Ureter (tissue), 1 donor: ENCODE results near the gene MTMR12. TPM values are rescaled to one million over a fixed set of nuclear protein-coding genes. Genes with fewer than 3 reads are reported as not detected.

ENCODE experiments used
- DNase-seq: peaks from one replicate; pipeline ENCODE4 v3.0.0-alpha.2; 2020; ENCODE audit warnings: low spot score
- total RNA-seq: library from RNA; stranded (reverse); gene quantifications from one replicate; pipeline ENCODE4 v1.2.4, GENCODE V29; 2023
- donor health status: DM: yes; HTN: yes; CAD: no.

The MTMR12 gene
- total RNA-seq = 33.4 TPM

DNA sequence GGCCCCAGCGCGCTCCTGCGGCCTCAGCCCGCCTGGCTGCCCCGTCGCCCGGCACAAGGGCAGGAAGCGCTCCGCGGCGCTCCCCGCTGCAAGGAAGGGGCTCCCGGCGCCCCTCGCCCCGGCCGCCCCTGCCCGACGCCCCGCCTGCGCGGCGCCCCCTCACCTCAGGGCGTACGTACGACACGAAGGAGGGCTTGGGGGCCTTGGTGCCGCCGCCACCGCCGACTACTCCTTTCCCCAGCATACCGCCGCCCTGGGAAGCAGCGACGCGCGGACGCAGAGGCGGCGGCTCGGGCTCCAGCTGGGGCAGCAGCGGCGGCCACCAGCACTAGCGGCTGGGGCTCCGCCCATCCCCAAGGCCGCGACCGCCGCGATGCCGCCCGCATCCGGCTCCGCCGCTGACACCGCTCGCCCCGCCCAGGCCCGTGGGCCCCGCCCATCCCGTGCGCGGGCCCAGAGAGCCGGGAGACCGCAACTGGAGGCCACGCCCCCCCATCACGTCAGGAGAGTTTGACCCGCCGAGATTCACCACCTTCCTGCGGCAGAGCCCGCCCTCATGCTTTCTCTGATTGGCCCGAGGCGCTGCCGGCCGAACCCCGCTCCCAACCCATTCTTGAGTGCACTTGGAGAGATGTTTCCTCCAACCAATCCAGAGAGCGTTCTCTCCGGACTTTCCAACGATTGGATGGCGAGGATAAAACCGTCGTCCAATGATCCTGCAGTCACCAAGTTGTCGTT lies at the start of gene MTMR12:
Gene MTMR12, minus strand, starts transcription at position 345 of the 738 bp plus-strand sequence. Its CDS starts 101 bp downstream, at position 244.
- DNase-seq = peak; percentile 100

- no peak for DNase-seq
Observed at GRCh38 chr5:32362527-32362926, 49.8 kb upstream of the MTMR12 start.

GRCh38 chr5:32360906-32361305 lies 48.2 kb upstream of the MTMR12 start:
- DNase-seq = no peak

DNA sequence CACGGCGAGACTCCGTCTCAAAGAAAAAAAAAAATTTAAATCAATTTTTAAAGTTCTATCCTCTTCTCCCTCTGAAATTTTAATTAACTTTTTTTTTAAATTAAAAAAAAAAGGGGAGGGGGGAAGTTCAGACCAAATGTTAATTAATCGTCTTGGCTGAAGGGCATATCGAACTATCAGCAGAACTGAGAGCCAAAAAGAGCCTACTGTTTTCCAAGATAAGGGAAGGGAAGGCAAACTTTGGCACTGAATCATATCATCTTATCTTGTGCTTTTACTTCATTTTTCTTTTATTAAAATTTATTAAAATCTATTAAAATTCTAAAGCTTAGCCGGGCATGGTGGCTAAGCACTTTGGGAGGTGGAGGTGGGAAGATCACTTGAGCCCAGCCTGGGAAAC lies 45.9 kb upstream of the MTMR12 start:
- DNase-seq = no peak

GRCh38 chr5:32357658-32358057 lies 44.9 kb upstream of the MTMR12 start:
- no peak for DNase-seq

DNA sequence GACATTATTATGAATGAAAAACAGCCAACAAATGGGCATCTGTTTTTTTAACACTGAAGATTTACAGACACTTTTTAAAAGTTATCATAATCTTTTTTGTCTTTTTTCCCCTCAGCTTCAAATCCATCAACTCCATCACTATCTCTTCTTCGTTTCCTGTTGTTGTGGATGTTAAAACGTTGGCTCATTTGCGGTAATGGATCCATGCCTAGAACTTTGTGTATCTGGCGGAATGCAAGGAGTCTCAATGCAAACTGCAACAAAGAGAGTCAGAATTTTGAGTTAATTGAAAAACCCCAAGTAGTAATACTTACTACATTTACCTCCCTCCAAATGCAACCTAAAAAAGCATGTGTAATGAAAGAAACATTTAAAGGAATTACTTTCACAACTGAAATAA lies 42.9 kb upstream of the MTMR12 start:
- DNase-seq = no peak

DNA sequence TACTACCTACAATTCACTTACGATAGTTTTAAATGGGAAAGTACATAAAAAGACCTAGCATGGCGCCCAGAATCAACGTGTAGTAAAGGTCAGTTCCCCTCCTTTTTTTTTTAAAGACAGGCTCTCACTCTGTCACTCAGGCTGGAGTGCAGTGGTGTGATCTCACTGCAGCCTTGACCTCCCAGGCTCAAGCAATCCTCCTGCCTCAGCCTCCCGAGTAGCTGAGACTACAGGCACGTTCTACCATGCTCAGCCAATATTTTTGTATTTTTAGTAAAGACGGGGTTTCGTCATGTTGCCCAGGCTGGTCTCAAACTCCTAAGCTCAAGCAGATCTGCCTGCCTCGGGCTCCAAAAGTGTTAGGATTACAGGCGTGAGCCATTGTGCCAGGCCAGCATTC lies 40.7 kb upstream of the MTMR12 start:
- no peak for DNase-seq

DNA sequence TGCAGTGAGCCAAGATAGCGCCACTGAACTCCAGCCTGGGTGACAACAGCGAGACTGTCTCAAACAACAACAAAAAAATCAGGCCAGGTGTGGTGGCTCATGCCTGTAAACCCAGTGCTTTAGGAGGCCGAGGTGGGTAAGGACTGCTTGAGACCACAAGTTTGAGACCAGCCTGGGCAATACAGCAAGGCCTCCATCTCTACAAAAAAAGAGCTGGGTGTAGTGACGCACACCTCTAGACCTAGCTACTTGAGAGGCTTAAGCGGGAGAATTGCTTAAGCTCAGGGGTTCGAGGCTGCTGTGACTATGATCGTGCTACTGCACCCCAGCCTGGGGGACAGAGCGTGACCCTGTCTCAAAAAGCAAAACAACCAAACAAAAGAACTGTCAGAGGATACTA lies 39.9 kb upstream of the MTMR12 start:
- DNase-seq = no peak

GRCh38 chr5:32346869-32347268 lies 34.1 kb upstream of the MTMR12 start:
- DNase-seq = no peak

DNA sequence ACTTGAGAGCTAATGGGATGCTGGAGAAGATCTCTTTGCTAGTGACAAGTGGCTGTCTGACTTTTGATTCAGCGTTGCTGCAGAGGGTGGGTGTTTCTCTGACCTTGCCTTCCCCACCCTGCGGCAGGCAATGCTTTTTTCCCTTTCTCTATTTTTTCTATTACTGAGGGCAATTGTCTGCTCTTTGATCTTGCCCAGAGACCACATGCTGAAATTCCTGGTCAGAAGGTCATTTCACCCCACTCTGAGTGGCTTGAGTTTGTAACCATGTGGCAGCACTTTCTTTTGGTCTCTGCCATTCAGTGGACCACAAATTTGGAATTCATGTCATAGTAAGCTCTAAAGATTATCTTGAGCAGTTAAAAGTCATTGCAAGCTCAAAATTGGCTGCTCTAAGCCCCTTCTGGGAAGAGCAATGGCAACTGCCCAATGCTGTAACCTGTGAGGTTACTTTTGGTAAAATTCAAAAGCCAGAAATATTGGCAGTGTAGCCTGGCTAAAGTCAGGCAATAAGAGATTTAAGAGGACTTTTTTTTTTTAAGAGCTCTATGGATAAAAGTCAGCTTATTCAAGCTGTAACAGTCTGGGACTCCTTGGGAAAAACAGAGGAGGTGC lies 30.4 kb upstream of the MTMR12 start:
- no peak for DNase-seq

DNA sequence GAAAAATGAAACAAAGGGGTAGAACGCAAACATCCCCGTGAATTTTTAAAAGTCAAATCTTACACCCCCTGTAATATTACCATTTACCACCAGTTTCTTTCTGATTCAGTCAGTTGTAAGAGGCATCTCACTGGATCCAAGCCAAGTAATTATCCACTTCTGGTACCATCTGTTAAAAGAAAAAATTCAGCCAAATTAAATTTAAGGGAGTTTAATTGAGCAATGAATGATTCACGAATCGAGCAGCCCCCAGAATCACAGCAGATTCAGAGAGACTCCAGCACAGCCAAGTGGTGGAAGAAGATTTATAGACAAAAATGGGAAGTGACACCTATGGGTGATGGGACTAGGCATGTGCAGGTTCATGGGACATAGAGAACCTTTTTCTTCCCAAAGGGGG lies 29.9 kb upstream of the MTMR12 start:
- no peak for DNase-seq

- no peak for DNase-seq
Observed at GRCh38 chr5:32339878-32340277, 27.1 kb upstream of the MTMR12 start.

DNA sequence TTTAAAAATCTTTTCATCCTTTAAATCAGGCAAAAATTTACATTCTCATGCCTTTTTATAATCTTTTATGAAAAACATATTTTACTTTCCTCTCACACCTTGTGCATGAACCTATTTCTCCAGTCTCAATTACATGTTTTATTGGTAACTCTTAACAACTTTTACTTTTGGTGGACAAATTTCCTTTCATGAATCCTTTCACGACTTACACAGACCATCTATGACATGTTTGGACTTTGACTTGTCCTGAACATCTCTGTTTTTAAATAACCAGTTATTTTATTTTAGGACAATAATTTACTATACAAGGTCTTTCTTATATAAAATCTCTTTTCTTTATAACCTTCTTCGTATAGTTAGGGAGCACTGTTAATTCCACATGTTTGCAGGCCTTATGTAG lies 26.5 kb upstream of the MTMR12 start:
- no peak for DNase-seq

DNA sequence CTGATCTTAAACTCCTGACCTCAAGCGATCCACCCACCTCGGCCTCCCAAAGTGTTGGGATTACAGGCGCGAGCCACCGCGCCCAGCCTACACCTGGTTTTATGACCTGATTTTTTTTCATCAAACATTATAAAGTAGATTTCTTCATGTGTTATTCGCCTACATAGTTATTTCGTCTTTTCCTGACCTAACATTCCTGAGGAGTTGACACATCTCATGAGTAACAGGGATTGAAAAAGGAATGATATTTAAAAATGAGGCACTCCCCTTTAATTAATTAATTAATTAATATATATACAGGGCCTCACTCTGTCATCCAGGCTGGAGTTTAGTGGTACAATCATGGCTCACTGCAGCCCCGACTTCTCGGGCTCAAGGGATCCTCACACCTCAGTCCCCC lies 20.2 kb upstream of the MTMR12 start:
- DNase-seq = no peak

DNA sequence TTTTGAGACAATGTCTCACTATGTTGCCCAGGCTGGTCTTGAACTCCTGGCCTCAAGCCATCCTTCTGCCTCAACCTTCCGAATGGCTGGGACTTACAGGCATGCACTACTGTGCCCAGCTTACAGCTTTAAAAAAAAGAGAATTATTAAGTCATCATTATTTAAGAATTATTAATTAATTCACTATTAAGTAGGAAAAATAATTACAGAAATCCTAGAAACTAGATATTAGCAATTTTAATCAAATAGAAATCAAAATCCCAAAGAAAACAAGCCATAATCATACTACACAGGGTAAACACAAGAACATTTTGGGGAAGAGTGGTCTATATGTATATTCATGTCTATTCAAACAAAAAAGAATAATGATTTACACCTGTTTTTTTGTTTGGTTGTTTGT lies 19.6 kb upstream of the MTMR12 start:
- no peak for DNase-seq

GRCh38 chr5:32331935-32332274 lies 19.2 kb upstream of the MTMR12 start:
- no peak for DNase-seq

DNA sequence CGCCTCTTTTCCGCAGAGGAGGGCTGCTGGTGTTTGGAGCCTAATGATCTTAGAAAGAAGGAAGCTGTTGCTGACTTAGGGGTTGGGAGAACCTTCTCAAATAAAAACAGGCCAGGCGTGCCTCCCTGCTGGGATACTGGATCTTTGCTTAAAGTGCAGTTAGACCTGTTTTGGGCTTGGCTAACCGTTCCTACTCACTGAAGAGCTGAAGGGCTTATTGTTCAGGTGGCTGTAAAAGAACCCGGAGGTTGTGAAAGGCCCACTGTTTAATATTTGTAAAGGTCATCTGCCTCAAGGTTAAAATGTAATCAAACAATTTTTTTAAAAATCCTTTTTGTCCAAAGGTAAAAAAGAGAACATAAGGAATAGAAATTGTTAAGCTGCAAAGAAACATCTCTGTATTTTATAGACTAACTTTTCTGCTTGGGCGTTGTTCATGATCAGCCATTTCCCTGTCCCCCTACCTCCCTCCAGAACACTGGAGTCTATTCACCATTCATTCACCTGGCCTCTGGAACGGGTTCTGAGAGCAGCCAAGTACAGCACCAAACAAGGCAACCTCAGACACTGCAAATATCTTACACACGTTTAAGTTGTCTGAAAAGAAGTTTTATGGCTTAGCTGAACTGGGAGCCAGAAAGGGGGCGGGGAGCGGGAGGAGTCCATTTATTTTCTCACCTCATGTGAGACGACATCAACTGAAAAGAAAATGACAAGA lies 18.6 kb upstream of the MTMR12 start:
- DNase-seq = no peak

GRCh38 chr5:32330126-32330971 lies 17.6 kb upstream of the MTMR12 start:
- DNase-seq = no peak

GRCh38 chr5:32329395-32329834 lies 16.7 kb upstream of the MTMR12 start:
- DNase-seq = peak; percentile 59

DNA sequence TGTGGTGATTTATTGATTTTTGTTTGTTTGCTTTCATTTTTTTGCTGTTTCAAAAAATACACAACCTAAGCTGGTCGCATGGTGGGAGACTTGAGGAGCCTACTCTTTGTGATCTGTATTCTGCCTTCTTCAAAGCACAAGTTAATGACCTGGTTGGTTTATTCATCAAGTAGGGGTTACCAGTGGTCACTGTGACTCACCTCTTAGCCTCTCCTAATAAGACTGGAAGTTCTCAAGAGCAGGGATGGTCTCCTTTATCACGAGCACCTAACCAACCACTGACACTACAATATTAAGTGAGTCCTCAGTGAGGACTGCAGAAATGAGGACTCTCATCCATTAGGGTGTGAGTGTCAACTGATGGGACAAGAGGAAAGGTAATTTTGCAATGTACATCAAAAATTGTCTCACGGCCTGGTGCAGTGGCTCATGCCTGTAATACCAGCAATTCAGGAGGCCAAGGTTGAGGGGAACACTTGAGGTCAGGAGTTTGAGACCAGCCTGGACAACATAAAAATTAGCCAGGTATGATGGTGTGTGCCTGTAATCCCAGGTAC lies 13.6 kb upstream of the MTMR12 start:
- no peak for DNase-seq

DNA sequence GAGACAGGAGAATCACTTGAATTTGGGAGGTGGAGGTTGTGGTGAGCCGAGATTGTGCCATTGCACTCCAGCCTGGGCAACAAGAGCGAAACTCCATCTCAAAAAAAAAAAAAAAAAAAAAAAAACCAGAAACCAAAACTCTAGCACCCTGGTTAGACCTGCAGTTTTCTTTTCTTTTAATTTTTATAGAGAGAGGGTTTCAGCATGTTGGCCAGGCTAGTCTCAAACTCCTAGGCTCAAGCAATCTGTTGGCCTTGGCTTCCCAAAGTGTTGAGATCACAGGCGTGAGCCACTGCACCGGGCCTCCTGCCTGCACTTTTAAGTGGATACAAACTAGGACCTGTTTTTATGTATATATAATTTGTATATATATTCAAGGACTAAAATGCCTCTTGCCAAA lies 12.9 kb upstream of the MTMR12 start:
- DNase-seq = no peak

DNA sequence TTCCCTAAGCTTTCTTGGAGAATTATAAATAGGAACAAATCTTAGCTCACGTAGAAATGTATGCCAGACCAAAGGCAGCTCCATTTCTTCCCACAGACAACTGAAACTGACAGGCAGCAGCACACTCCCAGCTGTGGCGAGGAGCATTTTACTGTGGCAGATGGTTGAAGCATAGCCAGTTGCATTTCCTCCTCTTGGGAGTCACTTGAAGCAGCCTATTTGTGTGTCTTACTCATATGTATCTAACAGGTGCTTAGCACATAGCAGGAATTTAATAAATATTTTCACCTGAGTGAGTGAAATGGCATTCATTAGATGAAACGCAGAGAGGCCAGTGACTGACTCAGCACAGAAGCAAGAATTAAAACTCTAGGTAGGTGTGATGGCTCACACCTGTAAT lies 12.3 kb upstream of the MTMR12 start:
- DNase-seq = no peak
